HG02642 (cell line): ENCODE measurements around the gene FAM174C.
"Not testable (repeated sequence)": the region's sequence is repeated elsewhere in the genome, so short reads cannot be mapped to it uniquely, and the experiment has no call there.

Experiments
- ATAC-seq: cut with Tn5 transposase; IDR thresholded peaks from one replicate; pipeline ENCODE4 v1.9.1; 2021; ENCODE audit warnings: mild to moderate bottlenecking; ENCODE audit not compliant: unreplicated experiment, poor library complexity

Gene FAM174C

DNA sequence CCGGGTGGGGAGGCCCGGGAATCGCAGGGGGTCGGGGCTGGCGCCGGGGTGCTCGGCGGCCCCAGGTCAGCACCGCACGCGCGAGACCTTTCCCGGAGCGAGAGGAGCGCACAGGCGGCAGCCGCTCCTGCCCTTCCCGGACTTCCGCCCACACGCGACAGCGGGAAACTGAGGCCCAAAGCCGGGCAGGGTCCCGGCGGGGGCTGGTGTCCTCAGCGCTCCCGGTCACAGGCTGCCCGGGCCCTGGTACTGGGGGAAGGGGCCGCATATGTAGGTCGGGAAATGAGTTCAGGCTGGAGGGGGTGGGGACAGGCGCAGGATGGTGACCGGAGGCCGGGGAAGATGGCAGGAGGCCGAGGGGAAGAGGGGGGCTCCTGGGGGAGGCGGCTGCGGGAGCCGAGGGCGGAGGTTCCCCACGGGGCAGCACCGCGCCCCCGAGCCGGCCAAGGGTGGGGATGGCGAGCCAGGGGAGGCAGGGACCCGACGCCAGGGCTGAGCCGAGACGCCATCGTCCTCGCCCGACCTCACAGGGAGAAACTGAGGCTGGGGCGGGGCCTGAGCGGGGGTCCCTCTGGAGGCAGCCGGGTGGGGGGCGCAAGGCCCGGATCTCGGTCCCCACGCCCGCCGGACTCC is 38.2 kb upstream of the FAM174C start:
- ATAC-seq = no peak

DNA sequence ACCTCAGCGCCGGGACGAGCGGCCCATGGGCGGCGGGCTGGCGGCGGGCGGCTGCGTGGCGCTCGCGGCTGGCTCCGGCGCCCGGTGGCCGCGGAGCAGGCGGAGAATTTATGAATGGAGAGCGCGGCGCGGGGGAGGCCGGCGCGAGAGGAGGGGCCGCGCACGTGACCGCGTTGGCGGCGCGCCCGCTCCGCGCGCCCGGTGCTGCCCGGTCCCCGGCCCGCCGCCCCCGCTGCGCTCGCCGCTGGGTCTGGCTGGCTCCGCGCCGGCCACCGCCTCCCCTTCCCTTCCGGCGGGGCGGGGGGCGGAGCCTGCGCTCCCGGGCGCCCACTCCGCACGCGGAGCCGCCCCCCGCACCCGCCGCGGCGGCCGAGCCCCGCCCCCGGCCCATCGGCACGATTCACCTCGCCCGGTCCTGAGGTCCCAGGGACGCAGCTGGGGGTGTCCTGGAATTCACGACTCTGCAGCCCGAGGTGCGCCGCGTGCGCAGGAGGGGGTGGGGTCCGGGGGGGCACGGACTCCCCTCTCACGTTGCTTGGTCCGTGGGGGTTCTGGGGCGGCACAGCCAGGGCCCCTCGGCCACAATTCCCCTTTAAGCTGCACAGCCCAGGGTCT is 37.5 kb upstream of the FAM174C start, which contains the start of gene CBARP:
CBARP (minus strand) TSS at position 252 of the 615 bp plus-strand sequence. CDS start 1,905 bp downstream, outside the sequence.
- ATAC-seq = no peak

DNA sequence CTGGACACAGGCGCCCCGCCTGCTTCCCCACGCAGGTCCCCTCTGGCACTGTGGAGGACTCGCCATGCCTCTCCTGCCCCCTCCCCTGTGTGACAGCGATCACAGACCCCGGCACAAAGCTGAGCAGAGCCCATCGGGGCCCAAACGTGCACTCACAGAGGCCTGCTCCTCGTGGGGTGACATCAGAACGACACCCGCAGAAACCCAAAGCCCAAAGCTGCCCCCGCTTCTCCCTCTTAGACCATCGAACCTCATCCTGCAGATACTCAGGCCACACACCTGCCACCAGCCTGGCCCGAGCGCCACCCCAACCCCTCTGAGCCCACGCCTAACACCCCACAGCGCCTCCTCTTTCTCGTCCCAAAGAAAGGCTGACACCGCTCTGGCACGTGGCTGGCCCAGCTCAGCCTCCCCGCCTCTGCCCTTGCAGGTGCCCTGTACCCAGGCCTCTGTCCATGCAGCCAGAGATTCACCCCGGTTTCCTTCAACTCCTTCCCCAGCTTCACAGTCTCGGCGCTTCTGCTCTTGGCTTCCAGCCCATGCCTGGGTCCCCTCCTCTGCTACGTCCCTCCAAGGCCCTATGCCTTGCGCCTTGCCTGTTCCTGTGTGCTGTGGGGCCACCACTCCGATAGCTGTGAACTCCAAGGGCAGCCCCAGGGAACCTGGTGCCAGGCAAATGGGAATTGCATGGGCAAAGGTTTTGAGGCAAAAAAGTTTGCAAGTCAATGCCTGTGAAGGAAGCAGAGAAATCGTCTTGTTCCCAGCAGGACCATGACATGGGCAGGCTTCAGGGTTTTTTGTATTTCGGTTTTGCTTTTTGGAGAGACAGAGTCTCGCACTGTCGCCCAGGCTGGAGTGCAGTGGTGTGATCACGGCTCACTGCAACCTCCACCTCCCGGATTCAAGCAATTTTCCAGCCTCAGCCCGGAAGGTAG is 36.7 kb upstream of the FAM174C start:
- no peak for ATAC-seq

DNA sequence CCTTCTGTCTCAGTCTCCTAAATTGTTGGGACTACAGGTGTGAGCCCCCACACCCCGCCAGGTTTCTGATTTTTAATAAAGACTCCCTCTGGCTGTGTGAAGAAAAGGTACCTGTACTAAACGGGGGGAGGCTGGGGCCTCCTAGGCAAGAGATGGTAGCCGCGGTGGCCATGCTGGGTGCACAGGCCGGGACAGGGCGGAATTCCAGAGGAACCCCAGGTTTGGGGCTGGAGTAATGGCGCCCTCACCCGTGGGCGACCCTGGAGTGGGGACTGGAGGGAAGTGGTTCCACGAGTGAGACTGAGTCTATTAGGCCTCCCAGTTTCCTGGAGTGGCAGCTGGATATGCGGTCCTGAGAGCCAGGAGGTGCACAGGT is 35.9 kb upstream of the FAM174C start:
- ATAC-seq = no peak

DNA sequence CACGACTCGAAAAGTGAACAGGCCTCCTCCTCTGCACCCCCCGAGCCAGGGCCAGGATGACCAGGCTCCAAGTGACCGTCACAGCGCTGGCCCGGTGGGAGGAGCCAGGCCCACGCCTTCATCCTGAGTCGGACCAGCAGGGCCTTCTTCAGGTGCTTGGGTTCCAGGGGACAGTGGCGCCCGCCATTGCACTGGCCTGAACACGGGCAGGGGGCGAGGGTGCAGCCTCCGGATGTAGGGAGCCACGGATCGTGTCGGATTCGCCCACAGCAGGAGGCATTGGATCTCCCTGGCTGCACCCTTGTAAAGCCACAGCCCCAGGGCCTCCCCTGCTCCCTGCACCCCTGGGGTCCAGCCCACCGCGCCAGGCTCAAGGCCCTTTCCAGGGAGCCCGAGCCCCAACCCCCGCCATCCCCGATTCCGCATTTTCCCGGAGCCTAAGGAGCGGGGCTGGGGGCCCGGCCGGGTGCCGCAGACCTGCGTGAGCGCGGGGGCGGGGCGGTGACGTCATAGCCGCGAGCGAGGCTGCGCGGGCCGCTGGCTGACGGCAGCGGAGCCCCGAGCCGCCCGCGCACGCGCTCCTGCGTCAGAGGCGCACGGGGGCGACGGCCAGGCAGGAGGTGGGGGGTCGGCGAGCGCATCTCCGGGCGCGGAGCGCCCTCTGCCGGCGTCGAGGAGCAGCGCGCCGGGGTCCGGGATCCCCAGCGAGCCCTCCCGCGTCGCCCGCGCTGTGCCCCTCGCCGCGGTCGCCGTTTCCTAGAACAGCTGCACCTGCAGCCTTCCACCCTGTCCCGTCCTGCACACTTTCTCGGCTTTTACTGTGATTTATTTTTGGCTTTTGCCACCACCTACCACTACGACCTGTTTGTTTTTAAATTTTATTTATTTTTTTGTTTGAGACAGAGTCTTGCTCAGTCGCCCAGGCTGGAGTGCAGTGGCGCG is 35.3 kb upstream of the FAM174C start:
- peak; percentile 43 for ATAC-seq

DNA sequence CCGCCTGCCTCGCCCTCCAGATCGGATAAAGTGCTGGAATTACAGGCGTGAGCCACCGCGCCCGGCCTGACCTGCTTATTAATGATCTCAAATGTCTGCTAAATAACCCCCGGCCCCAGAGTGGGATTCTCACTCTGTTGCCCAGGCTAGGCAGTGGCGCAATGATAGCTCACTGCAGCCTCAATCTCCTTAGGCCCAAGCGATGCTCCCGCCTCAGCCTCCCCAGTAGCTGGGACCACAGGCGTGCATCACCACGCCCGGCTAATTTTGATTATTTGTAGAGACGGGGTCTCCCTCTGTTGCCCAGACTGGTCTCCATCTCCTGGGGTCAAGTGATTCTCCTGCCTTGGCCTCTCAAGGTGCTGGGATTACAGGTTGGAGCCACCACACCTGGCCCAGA is 34.4 kb upstream of the FAM174C start:
- no peak for ATAC-seq

DNA sequence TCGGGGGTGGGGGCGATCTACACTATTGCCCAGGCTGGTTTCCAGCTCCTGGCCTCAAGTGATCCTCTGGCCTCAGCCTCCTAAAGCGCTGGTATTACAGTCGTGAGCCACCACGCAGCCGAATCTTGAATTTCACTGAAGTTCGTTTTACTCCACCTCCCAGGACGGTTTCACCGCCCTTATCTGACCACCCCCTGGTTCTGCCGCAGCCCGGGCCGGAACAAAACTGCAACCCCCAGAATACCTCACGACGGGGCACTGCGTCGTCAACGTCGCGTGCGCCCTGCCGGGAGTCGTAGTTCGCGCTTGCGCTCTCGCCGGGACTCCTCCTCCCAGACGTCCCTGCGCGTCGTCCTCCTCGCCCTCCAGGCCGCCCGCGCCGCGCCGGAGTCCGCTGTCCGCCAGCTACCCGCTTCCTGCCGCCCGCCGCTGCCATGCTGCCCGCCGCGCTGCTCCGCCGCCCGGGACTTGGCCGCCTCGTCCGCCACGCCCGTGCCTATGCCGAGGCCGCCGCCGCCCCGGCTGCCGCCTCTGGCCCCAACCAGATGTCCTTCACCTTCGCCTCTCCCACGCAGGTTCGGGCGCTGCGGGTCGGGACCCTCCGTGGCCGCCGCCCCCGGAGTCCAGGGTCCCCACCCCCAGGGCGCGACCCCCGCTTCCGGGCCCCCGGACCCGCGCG is 33.8 kb upstream of the FAM174C start, which contains the start of gene ATP5F1D:
ATP5F1D (plus strand) TSS at position 335 of the 679 bp plus-strand sequence; CDS start at position 435, 100 bp downstream.
- ATAC-seq = peak; percentile 58

DNA sequence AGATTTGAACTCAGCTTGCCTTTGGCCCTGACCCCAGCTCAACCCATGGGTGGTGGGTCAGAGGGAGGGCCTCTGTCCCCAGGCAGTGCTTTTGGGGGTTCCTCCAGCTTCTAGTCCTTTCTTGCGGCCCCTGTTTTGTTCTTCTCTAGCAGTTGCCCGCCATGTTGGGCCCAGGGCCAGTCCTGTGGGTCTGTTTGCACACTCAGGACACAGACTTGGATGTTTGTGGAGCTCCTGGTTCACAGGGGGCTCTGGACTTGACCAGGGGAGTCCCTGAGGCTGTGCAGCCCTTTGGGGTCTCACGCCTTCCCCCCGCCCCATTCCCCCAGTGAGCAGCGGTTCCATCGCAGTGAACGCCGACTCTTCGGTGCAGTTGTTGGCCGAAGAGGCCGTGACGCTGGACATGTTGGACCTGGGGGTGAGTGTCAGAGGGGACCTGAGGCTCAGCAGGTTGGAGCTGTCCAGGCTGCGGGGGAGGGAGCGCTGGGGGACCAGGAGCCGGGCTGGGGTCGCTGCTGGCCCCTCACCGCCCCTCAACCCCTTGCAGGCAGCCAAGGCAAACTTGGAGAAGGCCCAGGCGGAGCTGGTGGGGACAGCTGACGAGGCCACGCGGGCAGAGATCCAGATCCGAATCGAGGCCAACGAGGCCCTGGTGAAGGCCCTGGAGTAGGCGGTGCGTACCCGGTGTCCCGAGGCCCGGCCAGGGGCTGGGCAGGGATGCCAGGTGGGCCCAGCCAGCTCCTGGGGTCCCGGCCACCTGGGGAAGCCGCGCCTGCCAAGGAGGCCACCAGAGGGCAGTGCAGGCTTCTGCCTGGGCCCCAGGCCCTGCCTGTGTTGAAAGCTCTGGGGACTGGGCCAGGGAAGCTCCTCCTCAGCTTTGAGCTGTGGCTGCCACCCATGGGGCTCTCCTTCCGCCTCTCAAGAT is 31.3 kb upstream of the FAM174C start:
- no peak for ATAC-seq

DNA sequence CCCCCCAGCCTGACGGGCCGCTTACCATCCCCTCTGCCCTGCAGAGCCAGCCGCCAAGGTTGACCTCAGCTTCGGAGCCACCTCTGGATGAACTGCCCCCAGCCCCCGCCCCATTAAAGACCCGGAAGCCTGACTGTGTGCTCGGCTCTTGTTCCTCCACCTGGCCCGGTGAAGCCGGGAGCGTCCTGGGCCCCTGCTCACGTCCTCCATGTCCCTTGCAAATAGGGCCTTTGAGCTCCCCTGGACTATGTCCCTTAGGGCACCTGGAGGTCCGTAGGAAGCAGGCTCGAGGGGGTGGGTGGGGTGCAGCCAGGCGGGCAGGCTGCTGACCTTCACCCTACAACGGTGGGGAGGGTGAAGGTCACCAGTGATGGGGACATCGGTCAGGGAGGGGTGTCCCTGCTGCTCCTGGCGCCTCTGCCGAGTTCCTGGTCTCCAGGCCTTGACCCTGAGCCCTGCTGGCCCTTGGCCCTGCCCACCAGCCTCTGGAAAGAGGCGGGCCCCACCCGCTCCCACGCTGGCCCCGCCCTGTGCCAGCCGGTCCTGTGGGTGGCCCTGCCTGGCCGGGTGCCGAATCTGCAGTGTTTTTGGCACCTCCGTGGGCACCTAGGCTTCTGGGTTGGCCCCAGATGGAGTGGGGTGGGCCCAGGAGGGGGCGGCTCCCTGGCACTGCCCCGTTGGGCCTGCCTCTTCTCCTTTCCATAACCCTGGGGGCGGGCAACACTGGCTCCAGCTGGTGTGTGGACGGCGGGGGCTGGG is 30.5 kb upstream of the FAM174C start:
- ATAC-seq = no peak

DNA sequence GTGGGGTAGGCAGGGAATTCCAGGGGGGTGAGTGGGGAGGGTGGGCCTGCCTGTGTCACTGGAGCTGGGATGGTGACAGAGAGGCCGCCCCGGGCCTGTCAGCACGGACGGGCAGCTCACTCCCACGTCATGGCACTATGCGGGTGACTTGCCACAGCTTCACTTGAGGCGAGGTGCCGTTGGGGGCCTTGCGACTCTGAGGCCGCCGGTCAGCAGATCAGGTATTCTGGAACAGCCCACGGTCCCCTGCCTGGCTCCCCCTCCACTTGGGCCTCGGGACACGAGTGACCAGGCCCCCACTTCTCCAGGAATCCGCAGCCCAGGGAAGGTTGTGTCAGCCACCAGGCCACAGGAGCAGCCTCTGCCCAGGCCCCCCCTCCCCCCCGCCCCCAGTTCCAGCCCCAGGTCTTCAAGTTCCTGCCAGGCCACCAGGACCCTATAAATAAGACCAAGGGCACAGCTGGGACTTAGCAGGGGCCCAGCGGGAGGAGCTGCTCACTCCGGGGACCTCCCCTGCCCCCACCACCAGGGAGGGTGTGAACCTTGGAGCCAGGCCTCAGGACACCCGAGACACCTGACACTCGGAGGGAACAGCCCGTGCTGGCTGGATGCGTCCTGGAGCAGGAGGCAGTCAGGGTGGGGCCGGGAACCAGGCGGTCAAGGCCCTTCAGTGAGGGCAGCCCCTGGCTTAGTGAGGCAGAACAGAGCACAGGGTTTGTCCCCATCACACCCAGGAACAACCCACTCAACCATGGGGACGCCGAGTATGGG is 29.7 kb upstream of the FAM174C start:
- no peak for ATAC-seq

DNA sequence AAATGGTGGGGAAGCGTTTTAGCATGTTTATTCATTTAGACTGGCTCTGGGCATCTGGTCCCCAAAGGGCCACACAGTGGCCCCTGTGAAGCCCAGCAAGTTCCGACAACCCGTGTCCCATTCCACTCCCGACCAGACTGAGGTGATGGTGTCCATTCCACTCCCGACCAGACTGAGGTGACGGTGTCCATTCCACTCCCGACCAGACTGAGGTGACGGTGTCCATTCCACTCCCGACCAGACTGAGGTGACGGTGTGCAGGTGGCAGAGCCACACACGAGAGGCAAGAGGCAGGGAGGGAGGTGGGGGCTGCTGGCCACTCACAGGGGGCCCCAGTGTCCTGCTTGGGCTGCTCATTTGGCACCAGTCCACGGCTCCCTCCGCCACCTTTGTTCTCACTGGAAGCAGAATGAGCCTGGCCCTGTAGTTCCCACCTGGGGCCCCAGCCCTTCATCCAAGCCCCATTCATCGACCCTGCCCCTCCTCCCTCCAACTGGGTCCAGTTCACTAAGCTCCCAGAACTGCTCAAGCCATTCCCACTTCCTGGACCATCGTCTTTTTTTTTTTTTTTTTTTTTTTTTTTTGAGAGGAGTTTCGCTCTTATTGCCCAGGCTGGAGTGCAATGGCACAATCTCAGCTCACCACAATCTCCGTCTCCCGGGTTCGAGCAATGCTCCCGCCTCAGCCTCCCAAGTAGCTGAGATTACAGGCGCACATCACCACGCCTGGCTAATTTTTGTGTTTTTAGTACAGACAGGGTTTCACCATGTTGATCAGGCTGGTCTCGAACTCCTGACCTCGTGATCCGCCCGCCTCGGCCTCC is 28.9 kb upstream of the FAM174C start:
- ATAC-seq = not testable (repeated sequence)

DNA sequence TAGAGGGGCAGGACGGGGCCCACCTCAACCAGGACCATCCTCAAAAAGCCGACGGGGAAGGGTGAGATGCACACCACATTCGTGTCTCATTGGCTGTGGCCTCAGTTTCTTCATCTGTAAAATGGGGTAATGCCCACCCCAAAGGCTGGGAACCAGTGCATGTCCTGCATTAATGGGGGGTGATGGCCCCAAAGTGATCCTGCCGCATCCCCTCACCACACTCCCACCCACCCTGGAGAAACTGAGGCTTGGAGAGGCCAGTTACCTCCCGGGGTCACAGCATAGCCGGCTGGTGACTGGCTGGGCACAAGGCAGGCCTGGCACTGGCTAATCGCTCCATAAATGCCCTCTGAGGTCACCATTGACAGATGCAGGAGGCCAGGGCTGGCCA is 27.6 kb upstream of the FAM174C start:
- no peak for ATAC-seq

DNA sequence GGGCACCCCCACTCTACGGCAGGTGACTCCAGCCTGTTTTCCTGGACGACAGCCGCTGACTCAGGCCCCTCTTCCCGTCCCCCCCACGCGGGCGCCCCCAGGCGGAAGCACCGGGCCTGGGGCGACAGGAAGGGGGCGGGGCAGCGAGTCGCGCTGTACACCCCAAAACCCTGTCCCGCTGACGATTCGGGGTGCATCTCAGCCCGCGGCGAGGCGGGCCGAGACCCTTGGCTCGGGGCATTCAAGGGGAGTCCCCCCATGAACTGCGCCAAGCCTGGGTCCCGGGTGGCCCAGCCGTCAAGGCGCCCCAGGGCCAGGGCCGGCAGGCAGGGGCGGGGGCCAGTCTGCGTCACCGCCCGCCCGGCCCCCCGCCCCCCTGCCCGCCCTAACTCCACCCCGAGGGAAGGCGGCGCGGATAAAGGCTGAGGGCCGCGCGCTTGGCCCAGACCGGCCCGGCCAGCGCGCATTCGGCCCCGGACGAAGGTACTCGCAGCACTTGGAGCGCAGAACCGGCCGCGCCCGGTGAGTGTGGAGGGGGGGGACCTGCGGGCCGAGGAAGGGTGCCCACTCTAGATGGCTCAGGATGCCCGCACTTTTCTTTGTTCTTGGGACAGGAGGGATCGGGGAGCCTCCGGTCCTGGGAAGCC is 27.1 kb upstream of the FAM174C start, which contains the start of gene MIDN:
MIDN (plus strand) TSS at position 445 of the 647 bp plus-strand sequence. CDS start 1,714 bp downstream, outside the sequence.
- peak; percentile 13 for ATAC-seq

DNA sequence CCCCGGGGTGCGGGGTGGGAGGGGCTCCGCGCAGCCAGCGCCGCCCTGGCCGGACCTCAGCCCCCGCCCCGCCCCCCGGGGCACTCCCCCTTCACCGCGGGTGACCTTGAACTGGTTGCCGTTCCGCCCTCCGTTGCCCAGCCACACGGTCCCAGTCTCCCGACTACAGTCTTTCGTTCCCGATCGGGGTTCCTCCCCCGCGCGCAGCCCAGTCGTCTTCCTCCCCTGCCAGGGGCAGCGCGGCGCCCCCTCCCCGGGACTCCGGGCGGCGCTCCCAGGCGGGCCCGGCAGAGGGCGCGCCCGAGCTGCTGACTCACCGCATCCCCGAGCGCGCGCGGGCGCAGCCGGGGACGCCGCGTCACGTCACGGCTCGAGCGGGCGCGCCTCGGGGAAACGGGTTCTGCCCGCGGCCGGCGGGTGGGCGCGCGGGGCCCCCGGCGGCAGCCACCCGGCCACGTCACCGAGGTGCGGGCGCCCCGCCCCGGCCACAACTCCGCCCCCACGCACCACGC is 26.5 kb upstream of the FAM174C start:
- ATAC-seq = peak; percentile 39

DNA sequence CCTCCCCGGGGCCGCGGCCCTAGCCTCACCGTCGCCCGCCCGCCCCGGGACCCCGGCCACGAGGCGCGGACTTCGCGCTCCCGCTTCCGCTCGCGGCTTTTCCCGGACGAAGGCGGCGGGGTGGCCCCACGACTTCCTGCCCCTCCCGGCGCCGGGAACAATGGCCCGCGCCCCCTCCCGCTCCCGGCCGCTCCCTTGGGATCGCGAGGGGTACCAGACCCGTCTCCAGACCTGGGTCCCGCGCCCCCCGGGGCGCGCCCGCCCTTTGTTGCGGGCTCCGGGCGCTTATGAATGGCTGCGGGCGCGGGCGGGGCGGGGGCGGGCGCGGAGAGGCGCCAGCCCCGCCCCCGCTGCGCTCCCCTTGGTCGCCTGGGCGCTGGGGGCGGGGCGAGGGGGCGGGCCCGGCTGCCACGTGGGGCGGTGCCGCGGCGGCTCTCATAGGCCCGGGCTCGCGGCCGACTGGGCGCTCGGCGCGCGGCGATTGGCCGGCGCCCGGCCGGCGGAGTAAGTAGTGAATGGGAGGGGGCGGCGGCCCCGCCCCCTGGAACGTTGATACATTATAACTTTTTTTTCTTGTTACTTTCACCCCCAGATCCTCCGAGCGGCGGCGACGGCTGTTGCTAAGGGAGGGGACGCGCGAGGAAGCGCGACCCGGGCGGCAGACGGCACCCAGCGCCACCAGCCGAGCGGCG is 25.9 kb upstream of the FAM174C start:
- ATAC-seq = peak; percentile 58
